Stimulated activated effector memory CD8-positive, alpha-beta T cell treated with anti-CD3 and anti-CD28 coated beads, Interleukin-12 subunit alpha, Interleukin-12 subunit beta, amount 100 ng/mL, for 72 hours (primary cell): Measurements from ENCODE around the gene FOXK1.
"Not testable (repeated sequence)": the region's sequence is repeated elsewhere in the genome, so short reads cannot be mapped to it uniquely, and the experiment has no call there.

Source experiments
- ATAC-seq: fragments of 150-1000 bp; cut with Tn5 transposase; 2 replicates; pipeline ENCODE4 v1.10.0; 2021
- DNase-seq, 2 donors: peaks; one replicate each; pipeline ENCODE4 v3.0.0; 2021 to 2022; ENCODE audit warnings: low spot score in 2 of 2
- H3K27ac Mint-ChIP-seq: one replicate; pipeline ENCODE4 v1.8.0; 2022; ENCODE audit warnings: mild to moderate bottlenecking, mixed read lengths
- H3K36me3 Mint-ChIP-seq: one replicate; pipeline ENCODE4 v1.8.0; 2022; ENCODE audit warnings: mild to moderate bottlenecking, mixed read lengths
- H3K4me1 Mint-ChIP-seq: one replicate; pipeline ENCODE4 v1.8.0; 2022; ENCODE audit warnings: mixed read lengths
- H3K4me3 Mint-ChIP-seq: one replicate; pipeline ENCODE4 v1.8.0; 2022; ENCODE audit warnings: mild to moderate bottlenecking, mixed read lengths
- H3K9me3 Mint-ChIP-seq: one replicate; pipeline ENCODE4 v1.8.0; 2022; ENCODE audit warnings: mixed read lengths

The FOXK1 gene

DNA sequence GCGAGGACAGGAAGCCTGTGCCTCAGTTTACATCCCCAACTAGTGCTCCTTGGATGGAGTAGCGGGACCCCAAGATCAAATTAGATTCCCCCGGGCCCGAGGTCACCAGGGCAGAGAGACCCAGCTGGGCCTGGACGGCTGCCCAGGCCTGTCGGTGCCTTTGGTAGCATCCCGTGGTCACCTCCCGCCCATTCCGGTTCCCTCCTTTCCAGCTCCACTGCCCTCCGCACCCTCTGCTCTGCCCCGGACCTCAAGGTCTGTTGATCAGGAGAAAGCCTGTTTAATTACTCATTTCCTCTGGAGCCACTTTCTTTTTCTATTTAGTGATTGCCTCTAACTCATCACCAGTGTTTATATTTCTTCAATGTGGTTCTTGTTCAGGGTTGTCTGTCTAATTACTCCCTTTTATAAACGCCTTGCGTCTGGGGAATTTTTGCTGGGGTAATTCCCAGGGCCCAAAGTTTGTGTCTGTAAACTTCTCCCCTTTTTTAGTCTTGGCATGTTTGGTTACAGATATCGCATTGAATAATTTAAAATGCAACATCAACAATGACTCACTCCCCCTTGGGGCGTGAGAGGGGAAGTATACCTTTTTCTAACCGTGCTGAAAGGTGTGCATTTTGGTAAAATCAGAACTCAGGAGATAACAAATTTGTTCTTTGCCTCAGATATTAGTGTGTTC lies 1.9 kb downstream of the FOXK1 start:
- DNase-seq (peak; percentile 10 to 57), ATAC-seq (peak; percentile 65)
- H3K27ac Mint-ChIP-seq = peak overlapping the region; percentile 93
- peaks cover 31% of the 10 kb centered on the region for H3K4me1 Mint-ChIP-seq
- H3K4me3 Mint-ChIP-seq = peak overlapping the region; percentile 85
- peaks cover 57% of the 10 kb centered on the region for H3K36me3 Mint-ChIP-seq
- H3K9me3 Mint-ChIP-seq = no peaks in the 10 kb centered on the region

DNA sequence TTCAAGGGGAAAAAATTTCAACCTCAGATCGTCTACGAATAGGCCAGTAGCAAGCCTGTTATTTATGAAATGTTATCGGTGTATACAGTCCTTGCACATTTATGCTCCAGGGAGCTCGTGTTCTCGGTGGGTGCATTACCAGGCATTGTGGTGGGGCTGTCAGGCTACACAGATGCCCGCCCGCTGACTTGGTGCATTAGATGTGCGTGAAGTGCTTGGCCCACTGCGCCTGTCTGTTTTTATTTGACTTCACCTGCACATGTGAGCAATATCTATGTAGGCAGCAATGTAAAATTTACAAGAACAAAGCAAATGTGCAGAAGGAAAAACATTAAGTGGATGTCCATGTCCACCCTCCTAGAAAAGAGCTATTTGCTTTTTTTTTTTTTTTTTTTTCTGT lies 2.8 kb downstream of the FOXK1 start:
- peaks cover 38% of the 10 kb centered on the region for H3K4me1 Mint-ChIP-seq

DNA sequence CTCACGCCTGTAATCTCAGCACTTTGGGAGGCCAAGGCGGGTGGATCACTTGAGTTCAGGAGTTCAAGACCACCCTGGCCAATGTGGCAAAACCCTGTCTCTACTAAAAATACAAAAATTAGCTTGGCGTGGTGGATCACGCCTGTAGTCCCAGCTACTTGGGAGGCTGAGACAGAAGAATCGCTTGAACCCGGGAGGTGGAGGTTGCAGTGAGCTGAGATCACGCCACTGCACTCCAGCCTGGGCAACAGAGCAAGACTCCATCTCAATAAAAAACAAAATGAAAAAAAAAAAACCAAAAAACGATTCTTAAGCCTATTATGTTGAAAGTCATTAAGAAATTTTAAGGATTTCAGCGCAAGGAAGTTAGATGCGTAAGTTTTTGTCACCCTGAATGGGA lies 3.6 kb downstream of the FOXK1 start:
- H3K4me3 Mint-ChIP-seq, DNase-seq, H3K27ac Mint-ChIP-seq, H3K9me3 Mint-ChIP-seq, ATAC-seq: not testable (repeated sequence)
- Mint-ChIP-seq H3K36me3 (peaks cover 50% of the 10 kb centered on the region), H3K4me1 (peaks cover 46% of the 10 kb centered on the region)

More for the DNA sequence above, 2.8 kb downstream of the FOXK1 start:
- no peaks in the 10 kb centered on the region for H3K9me3 Mint-ChIP-seq
- peak overlapping the region; percentile 85 for H3K4me3 Mint-ChIP-seq
- H3K36me3 Mint-ChIP-seq = peaks cover 53% of the 10 kb centered on the region
- H3K27ac Mint-ChIP-seq = peak overlapping the region; percentile 93
- DNase-seq = no peak
- ATAC-seq = no peak

DNA sequence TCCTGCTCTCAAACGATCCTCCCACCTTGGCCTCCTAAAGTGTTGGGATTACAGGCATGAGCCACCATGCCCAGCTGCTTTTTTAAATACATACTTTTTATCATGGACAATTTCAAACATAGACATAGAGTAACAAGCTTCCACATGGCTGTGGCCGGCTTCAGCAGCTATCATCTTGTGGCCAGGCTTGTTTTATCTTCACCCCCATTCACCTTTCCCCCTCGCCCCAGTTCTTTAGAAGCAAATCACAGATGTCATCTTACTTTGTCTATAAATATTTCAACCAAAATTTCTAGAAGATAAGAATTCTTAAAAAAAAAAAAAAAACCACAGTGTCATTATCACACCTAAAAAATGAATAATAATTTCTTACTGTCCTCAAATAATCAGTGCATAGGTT lies 5.9 kb downstream of the FOXK1 start:
- no peak overlapping the region for H3K4me3 Mint-ChIP-seq
- peak overlapping the region; percentile 43 for H3K27ac Mint-ChIP-seq
- DNase-seq = no peak
- peaks cover 43% of the 10 kb centered on the region for H3K36me3 Mint-ChIP-seq
- H3K4me1 Mint-ChIP-seq = peaks cover 52% of the 10 kb centered on the region
- no peaks in the 10 kb centered on the region for H3K9me3 Mint-ChIP-seq
- ATAC-seq = no peak

DNA sequence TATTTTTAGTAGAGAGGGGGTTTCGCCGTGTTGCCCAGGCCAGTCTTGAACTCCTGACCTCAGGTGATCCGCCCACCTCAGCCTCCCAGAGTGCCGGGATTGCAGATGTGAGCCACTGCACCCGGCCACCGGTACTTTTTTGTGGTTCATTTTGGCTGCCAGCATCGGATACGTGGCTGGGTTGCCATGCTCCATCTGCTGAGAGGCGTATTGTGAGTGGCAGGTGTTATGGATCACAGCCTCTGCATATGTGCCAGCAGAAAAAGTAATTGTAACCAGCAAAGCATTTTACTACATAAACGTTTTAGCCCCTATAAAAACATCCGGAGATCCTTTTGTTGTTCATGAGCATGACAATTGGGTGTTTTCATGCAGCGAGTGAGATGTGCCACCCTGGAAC lies 7.1 kb downstream of the FOXK1 start:
- ATAC-seq (no peak), DNase-seq (no peak)

DNA sequence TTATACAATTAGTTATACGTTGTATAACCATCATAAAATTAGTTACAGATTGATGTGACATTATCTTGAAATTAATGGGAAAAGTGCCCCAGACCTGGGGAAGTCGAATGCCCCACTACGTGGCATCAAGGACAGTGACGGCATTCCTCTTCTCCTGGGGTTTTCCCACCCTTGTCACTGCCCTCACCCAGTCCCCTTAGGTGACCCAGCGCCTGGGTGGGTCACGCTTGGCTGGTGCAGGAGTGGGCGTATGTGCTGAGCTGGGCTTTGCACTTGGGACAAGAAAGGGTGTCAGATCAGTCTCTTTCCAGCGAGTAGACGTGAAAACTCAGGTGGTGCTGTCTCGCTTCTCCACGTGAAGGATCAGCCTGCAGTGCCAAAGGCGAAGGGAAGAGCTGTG lies 7.6 kb downstream of the FOXK1 start:
- H3K4me1 Mint-ChIP-seq = peaks cover 46% of the 10 kb centered on the region
- ATAC-seq = no peak
- DNase-seq = no peak
- no peaks in the 10 kb centered on the region for H3K9me3 Mint-ChIP-seq
- no peak overlapping the region for H3K27ac Mint-ChIP-seq
- H3K4me3 Mint-ChIP-seq = no peak overlapping the region
- peaks cover 33% of the 10 kb centered on the region for H3K36me3 Mint-ChIP-seq

More for the DNA sequence above, 7.1 kb downstream of the FOXK1 start:
- Mint-ChIP-seq H3K4me3 (no peak overlapping the region), H3K4me1 (peaks cover 47% of the 10 kb centered on the region), H3K9me3 (no peaks in the 10 kb centered on the region), H3K36me3 (peaks cover 38% of the 10 kb centered on the region), H3K27ac (no peak overlapping the region)

DNA sequence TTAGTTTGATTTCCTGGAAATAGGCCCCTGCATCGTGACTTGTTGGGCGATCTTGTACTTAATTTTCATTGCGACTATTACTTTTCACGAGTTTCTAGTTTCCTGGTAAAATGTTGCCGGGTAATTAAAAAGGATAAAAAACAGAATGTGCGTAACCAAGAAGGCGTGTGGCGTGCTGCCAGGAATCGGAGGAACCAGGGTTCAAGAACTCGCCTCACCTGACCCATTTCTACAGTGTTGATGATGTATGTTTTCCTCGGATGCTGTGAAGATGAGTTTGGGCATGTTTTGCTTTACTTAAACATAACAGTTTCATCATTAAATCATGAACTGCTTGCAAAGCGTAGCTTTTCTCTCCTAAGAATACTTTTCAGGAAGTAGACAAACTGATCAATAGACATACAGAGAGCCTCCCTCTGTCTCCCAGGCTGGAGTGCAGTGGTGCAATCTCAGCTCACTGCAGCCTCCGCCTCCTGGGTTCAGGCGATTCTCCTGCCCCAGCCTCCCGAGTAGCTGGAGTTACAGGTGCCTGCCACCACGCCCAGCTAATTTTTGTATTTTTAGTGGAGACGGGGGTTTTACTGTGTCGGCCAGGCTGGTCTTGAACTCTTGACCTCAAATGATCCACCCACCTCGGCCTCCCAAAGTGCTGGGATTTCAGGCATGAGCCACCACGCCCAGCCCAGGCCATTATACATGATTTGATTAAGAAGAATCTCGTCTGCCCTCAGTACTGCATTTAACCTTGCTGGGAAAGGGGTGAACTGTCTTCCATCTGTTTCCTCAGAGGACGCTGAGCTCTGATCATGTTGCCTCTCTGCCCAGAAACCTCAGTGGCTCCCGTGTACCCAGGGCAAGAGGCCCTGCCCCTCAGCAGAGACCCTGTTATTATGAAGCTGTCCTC lies 9.1 kb downstream of the FOXK1 start:
- H3K27ac Mint-ChIP-seq = no peak overlapping the region

DNA sequence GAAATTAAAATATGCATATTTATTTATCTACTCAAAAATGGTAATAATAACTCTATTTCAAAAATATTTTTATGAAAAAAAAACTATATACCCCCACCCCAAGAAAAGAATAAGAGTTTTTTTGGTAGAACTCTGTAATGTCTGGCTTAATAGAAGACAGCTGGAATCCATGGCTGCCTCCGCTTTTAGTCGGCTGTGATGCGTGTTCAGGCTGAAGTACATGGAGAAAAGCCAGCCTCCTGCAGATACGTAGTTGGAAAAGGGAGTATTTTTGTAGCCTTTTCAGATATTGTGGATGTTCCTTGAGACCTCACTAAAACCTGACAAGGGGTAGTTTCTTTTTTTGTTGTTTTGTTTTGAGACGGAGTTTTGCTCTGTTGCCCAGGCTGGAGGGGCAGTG lies 10.0 kb downstream of the FOXK1 start:
- no peak for ATAC-seq
- H3K36me3 Mint-ChIP-seq = peaks cover 15% of the 10 kb centered on the region
- peaks cover 44% of the 10 kb centered on the region for H3K4me1 Mint-ChIP-seq
- no peak overlapping the region for H3K4me3 Mint-ChIP-seq
- no peaks in the 10 kb centered on the region for H3K9me3 Mint-ChIP-seq
- DNase-seq = no peak
- no peak overlapping the region for H3K27ac Mint-ChIP-seq

More for the DNA sequence above, 9.1 kb downstream of the FOXK1 start:
- Mint-ChIP-seq H3K9me3 (no peaks in the 10 kb centered on the region), H3K4me3 (no peak overlapping the region), H3K36me3 (peaks cover 17% of the 10 kb centered on the region), H3K4me1 (peaks cover 45% of the 10 kb centered on the region)
- ATAC-seq (no peak), DNase-seq (no peak)

DNA sequence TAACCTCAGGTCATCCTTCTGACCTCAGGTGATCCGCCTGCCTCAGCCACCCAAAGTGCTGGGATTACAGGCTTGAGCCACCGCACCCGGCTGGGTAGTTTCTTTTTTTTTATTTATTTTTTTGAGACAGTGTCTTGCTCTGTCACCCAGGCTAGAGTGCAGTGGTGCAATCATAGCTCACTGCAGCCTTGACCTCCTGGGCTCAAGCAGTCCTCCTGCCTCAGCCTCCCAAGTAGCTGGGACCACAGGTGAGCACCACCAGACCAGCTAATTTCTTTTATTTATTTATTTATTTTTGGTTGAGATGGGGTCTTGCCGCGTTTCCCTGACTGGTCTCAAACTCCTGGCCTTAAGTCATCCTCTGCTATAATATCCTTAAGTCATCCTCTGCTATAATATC lies 10.5 kb downstream of the FOXK1 start:
- peaks cover 44% of the 10 kb centered on the region for H3K4me1 Mint-ChIP-seq
- H3K27ac Mint-ChIP-seq = peak overlapping the region; percentile 50
- H3K4me3 Mint-ChIP-seq = not testable (repeated sequence)

DNA sequence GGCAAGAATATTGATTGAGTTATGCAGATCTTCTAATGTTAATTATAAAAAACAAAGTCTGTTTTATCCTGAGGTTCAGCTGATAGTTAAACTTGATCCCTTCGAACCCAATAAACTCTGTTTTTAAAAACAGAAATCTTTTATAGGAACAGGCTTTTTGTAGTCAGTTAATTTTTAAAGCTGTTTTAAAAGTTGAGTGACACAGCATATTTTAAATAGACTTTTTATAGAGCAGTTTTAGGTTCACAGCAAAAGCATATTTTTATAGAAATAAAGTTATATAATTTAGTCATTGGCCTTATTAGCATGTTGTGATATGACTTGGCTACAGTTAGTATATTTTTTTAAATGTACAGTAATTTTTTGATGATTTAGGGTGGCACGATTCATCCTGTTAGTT lies 11.1 kb downstream of the FOXK1 start:
- no peak for DNase-seq
- no peak for ATAC-seq
- Mint-ChIP-seq H3K4me3 (no peak overlapping the region), H3K27ac (peak overlapping the region; percentile 50), H3K9me3 (no peaks in the 10 kb centered on the region), H3K4me1 (peaks cover 44% of the 10 kb centered on the region), H3K36me3 (peaks cover 4% of the 10 kb centered on the region)

More for the DNA sequence above, 10.5 kb downstream of the FOXK1 start:
- not testable (repeated sequence) for ATAC-seq, H3K9me3 Mint-ChIP-seq, H3K36me3 Mint-ChIP-seq, DNase-seq

DNA sequence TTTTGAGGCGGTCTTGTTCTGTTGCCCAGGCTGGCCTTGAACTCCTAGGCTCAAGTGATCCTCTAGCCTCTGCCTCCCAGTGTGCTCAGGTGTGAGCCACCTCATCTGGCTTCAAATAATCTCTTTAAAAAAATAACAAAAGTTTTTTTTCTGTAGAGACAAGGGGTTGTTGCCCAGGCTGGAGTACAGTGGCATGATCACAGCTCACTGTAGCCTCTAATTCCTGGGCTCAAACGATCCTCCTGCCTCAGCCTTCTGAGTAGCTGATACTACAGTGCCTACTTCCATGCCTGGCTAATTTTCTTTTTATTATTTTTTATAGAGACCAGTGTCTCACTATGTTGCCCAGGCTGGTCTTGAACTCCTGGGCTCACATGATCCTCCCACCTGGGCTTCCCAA lies 11.7 kb downstream of the FOXK1 start:
- H3K4me3 Mint-ChIP-seq = no peak overlapping the region
- no peak for DNase-seq
- no peak overlapping the region for H3K27ac Mint-ChIP-seq
- peaks cover 40% of the 10 kb centered on the region for H3K4me1 Mint-ChIP-seq
- H3K9me3 Mint-ChIP-seq = no peaks in the 10 kb centered on the region
- no peaks in the 10 kb centered on the region for H3K36me3 Mint-ChIP-seq
- ATAC-seq = no peak

DNA sequence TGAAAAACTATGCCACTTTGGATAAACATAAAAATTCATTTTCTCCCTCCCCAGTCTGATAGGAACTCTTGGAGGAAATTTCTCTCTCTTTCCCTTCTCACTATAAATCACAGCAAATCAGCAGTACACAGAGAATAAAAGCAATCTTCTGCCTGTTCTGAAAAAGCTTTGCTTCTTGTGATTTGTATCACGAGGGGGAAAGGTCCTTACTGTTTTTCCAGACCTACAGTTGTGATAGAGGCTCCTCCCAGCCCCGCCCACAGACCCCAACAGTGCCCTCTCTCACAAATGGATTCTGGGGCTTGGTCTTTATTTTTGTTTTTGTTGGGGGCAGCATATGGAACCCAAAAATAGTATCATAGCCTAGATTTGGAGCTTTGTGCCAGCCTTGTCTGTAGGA lies 12.2 kb downstream of the FOXK1 start:
- peaks cover 38% of the 10 kb centered on the region for H3K4me1 Mint-ChIP-seq
- H3K9me3 Mint-ChIP-seq = no peaks in the 10 kb centered on the region
- no peak for ATAC-seq
- no peak overlapping the region for H3K27ac Mint-ChIP-seq
- no peak for DNase-seq
- H3K4me3 Mint-ChIP-seq = no peak overlapping the region
- no peaks in the 10 kb centered on the region for H3K36me3 Mint-ChIP-seq

DNA sequence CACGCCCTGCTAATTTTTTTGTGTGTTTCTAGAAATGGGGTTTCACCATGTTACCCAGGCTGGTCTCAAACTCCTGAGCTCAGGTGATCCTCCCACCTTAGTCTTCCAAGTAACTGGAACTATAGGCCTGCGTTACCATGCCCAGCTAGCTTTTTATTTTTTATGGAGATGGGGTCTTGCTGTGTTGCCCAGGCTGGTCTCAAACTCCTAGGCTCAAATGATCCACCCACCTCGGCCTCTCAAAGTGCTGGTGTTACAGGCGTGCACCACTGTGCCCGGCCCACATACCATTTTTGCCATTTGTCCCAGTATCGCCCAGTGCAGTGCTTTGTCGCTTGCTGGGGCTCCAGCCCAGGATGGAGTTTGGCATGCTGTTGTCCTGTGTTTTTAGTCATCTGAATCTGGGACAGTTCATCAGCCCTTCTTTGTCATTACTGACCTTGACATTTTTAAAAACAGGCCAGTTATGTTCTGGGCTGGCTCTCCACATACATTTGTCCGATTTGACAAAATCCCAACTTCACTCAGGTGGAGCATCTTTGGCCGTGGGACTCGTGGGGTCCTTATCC lies 16.7 kb downstream of the FOXK1 start:
- Mint-ChIP-seq H3K9me3 (no peaks in the 10 kb centered on the region), H3K4me1 (peaks cover 44% of the 10 kb centered on the region), H3K4me3 (no peak overlapping the region), H3K27ac (no peak overlapping the region), H3K36me3 (no peaks in the 10 kb centered on the region)
- ATAC-seq (no peak), DNase-seq (no peak)

DNA sequence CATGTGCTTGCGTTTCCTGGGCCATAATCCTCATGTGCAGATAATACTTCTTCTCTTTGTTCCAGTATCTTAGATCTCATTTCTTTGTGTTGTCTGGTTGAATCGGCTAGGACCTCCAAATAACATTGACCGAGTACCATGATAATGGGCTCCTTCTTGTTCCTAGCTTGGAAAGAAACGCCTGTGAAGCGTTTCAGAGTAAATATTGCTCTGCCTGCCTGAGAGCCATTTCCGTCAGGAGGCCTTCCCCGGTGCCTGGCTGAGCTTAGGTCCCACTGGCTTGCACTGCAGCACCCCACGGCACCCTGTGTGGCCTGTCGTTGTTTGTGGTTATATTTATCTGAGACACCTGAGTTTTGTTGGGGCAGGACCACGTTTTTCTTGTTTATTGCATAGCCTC lies 17.7 kb downstream of the FOXK1 start:
- peak overlapping the region; percentile 56 for H3K27ac Mint-ChIP-seq
- no peaks in the 10 kb centered on the region for H3K36me3 Mint-ChIP-seq
- no peak for DNase-seq
- peaks cover 40% of the 10 kb centered on the region for H3K4me1 Mint-ChIP-seq
- ATAC-seq = no peak
- no peaks in the 10 kb centered on the region for H3K9me3 Mint-ChIP-seq
- no peak overlapping the region for H3K4me3 Mint-ChIP-seq

DNA sequence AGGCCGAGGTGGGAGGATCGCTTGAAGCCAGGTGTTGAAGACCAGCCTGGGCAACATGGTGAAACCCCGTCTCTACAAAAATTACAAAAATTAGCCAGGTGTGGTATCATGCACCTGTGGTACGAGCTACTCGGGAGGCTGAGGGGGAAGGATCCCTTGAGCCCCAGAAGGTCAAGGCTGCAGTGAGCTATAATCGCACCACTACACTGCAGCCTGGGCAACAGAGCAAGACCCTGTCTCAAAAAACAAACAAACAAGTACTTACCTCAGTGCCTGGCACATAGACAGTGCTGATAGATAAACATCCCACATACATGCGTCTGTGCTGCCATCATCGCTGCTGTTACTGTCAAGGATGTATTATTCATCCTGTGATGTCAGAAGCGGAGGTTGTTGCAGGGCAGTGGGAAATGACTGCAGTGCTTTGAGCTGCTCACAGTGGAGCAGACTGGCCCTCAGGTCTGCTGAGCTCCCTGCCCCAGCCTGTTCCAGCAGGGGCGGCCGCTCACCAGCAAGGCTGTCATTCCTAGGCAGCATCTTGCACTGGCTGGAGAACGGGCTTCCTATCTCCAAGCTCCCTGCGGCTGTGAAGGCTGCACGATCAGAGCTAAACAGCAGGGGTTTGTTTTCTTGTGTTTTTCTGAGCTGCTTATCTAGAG lies 18.6 kb downstream of the FOXK1 start:
- DNase-seq (no peak), ATAC-seq (peak; percentile 94)
- peak overlapping the region; percentile 25 for H3K4me3 Mint-ChIP-seq
- H3K9me3 Mint-ChIP-seq = no peaks in the 10 kb centered on the region
- H3K36me3 Mint-ChIP-seq = peaks cover 7% of the 10 kb centered on the region
- H3K27ac Mint-ChIP-seq = peak overlapping the region; percentile 50
- H3K4me1 Mint-ChIP-seq = peaks cover 40% of the 10 kb centered on the region
